Heart right ventricle (tissue), 16 donors: ENCODE data around the gene ITM2B. TPM values are rescaled to one million over a fixed set of nuclear protein-coding genes. Genes with fewer than 3 reads are reported as not detected.

Source experiments
- ATAC-seq, 8 donors: fragments of 200-7000 bp; cut with Tn5 transposase; one replicate each; pipeline ENCODE4 v1.9.1; 2020; ENCODE audit warnings: mild to moderate bottlenecking in 8 of 8, moderate library complexity in 8 of 8, moderate number of reproducible peaks in 1 of 8
- DNase-seq, 2 donors: peaks; one replicate each; pipeline ENCODE4 v3.0.0-alpha.2; 2020
- H3K27ac ChIP-seq, 10 donors: fragments of 200-600 bp; sonication (generic) in 2 of 10; one replicate each; pipeline versions ENCODE4 v1.5.0 to v1.8.0; 2020 to 2022; ENCODE audit warnings: mild to moderate bottlenecking in 3 of 10
- H3K27me3 ChIP-seq, 7 donors: fragments of 200-600 bp; one replicate each; pipeline ENCODE4 v1.8.0; 2021 to 2022; ENCODE audit warnings: mild to moderate bottlenecking in 2 of 7
- H3K36me3 ChIP-seq, 9 donors: fragments of 200-600 bp; sonication (generic) in 1 of 9; one replicate each; pipeline versions ENCODE4 v1.5.0 to v1.8.0; 2020 to 2022; ENCODE audit warnings: mild to moderate bottlenecking in 2 of 9
- H3K4me1 ChIP-seq, 9 donors: fragments of 200-600 bp; sonication (generic) in 1 of 9; one replicate each; pipeline versions ENCODE4 v1.5.0 to v1.8.0; 2020 to 2022; ENCODE audit warnings: mild to moderate bottlenecking in 4 of 9
- H3K4me3 ChIP-seq, 10 donors: fragments of 200-600 bp; sonication (generic) in 2 of 10; one replicate each; pipeline versions ENCODE4 v1.5.0 to v1.8.0; 2020 to 2022; ENCODE audit warnings: mild to moderate bottlenecking in 7 of 10, moderate library complexity in 2 of 10
- H3K9me3 ChIP-seq, 11 donors: fragments of 200-600 bp in 10 of 11; sonication (generic) in 2 of 11; one replicate each; pipeline versions ENCODE4 v1.5.0 to v1.8.0; 2013 to 2022; ENCODE audit warnings: mild to moderate bottlenecking in 2 of 11, control low read depth in 1 of 11, moderate library complexity in 1 of 11
- WGBS, 2 donors: extraction: QIAGEN DNeasy Blood & Tissue Kit; methylation state at CpG; one replicate each; pipeline ENCODE4 v1.1.7; 2013; ENCODE audit warnings: inconsistent platforms in 1 of 2; 5-methylcytosine and 5-hydroxymethylcytosine counted together
- intact Hi-C, 10 donors: fragments of 100-400 bp; cut with DNase I; formaldehyde crosslinking; loops; one replicate each; pipeline versions ENCODE4 v1.11.1 to v1.14.2; 2022
- polyA plus RNA-seq, 2 donors: library from polyadenylated mRNA; stranded (reverse); fragments of 200-250 nt; gene quantifications; one replicate each; pipeline ENCODE4 v1.2.3, GENCODE V29; 2013
- total RNA-seq, 10 donors: library from RNA; stranded (reverse); fragmentation: NEBNext Ultra II Directional in 3 of 10; extraction: Animal tissue kit (Norgen Biotek cat#: 25700) in 3 of 10; gene quantifications; one replicate each; pipeline versions ENCODE4 v1.2.1 to v1.2.4, GENCODE V29; 2021 to 2023
- TF ChIP-seq, protein P1 (sequence below), 9 donors: fragments of 200-600 bp; sonication (generic) in 2 of 9; IDR thresholded peaks; one replicate each; pipeline versions ENCODE4 v1.5.0 to v1.8.0; 2021 to 2022; ENCODE audit warnings: antibody characterized with exemption in 9 of 9, mild to moderate bottlenecking in 5 of 9, moderate library complexity in 1 of 9
- donor health status: Arrhythmogenic right ventricular cardiomyopathy.
- donor health status: ischemic (EF 13 %, LVEDD 7.1; RV severe dilation, severe dysfunction).
- donor health status: healthy with polysubstance abuse.
- donor health status: DM: no; HTN: yes; CAD: no.
- donor health status: DM: no; HTN: no; CAD: no.
- donor health status: ischemic (EF 25% LVEDD 6.9; RV normal size, moderate dysfunction).
- donor health status: ischemic (EF 25% LVEDD 5.7; RV mildly dilated, moderate dysfunction).
- donor health status: healthy.
- donor health status: DM: yes; HTN: yes; CAD: no.
- donor health status: Ischemic cardiomyopathy.
- donor health status: ischemic (EF 35%, LVEDD 5.7; RV mildly dilated, moderate dysfunction).
- donor health status: nonischemic (EF 11% LVEDD 7.7; RV severe dilation, severe dysfunction).
- donor health status: DM: yes; HTN: yes; CAD: no.
- donor health status: PGD.
- donor health status: ischemic (EF 29% LVEDD 5.4; RV normal size, mild dysfunction).
- donor health status: nonischemic (EF 23%, LVEDD 6.1; RV moderate dilation, normal function).

The ITM2B gene
- total and polyA plus RNA-seq, 12 donors = 272 to 636 (median 507) TPM

DNA sequence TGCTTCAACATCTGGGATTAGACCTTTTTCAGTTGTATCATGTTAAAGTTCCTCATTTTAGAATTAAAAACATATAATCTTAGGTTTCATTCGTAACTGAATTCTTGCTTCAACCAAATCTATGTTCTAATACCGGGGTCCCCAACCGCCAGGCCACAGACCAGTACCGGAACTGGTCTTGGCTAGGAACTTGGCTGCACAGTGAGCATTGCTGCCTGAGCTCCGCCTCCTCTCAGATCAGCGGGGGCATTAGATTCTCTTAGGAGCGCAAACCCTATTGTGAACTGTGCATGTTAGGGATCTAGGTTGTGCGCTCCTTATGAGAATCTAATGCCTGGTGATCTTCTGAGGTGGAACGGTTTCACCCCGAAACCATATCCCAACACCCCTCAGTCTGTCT lies 19.2 kb downstream of the ITM2B start:
- WGBS, 2 donors = 82 to 87% methylated on average over 10 of the region's 10 CpGs
- peaks cover 0 to 64% (median 22%) of the 10 kb centered on the region in 9 donors for H3K36me3 ChIP-seq
- ATAC-seq (peak in 5 of 8 donors; percentile 41 to 57 (median 50)), DNase-seq (no peak)
- H3K9me3 ChIP-seq = no peaks in the 10 kb centered on the region
- no peaks in the 10 kb centered on the region for H3K27me3 ChIP-seq
- peak overlapping the region in 8 of 10 donors; percentile 11 to 55 (median 30) for H3K27ac ChIP-seq
- intact Hi-C loops = loop anchor here in 1 of 10 donors (5.0 kb wide), 1 partner anchor 50 kb away; the partner anchor contains the start of gene RB1
- TF ChIP-seq, protein P1, sequence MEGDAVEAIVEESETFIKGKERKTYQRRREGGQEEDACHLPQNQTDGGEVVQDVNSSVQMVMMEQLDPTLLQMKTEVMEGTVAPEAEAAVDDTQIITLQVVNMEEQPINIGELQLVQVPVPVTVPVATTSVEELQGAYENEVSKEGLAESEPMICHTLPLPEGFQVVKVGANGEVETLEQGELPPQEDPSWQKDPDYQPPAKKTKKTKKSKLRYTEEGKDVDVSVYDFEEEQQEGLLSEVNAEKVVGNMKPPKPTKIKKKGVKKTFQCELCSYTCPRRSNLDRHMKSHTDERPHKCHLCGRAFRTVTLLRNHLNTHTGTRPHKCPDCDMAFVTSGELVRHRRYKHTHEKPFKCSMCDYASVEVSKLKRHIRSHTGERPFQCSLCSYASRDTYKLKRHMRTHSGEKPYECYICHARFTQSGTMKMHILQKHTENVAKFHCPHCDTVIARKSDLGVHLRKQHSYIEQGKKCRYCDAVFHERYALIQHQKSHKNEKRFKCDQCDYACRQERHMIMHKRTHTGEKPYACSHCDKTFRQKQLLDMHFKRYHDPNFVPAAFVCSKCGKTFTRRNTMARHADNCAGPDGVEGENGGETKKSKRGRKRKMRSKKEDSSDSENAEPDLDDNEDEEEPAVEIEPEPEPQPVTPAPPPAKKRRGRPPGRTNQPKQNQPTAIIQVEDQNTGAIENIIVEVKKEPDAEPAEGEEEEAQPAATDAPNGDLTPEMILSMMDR (IDR thresholded peaks at IDR 0.05) = no peak
- H3K4me3 ChIP-seq = no peak overlapping the region
- H3K4me1 ChIP-seq = peaks cover 6 to 95% (median 81%) of the 10 kb centered on the region in 9 donors

DNA sequence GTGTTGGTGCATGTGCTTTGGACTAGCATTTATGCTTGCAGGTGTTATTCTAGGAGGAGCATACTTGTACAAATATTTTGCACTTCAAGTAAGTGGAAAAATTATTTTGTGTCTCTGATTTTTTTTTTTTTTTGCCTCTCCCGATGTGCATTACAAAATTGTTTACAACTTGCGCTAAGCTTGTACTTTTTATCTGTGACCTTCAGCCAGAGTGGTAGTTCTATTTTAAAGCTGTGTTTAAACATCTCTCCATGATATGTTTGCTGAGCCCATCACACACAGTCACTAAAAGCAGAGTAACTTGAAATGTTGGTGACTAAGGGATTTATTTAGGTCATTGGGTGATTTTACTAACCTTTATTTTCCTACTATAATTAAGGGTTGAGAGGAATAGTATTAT lies 20.8 kb downstream of the ITM2B start:
- peak in 6 of 8 donors; percentile 42 to 68 (median 64) for ATAC-seq

DNA sequence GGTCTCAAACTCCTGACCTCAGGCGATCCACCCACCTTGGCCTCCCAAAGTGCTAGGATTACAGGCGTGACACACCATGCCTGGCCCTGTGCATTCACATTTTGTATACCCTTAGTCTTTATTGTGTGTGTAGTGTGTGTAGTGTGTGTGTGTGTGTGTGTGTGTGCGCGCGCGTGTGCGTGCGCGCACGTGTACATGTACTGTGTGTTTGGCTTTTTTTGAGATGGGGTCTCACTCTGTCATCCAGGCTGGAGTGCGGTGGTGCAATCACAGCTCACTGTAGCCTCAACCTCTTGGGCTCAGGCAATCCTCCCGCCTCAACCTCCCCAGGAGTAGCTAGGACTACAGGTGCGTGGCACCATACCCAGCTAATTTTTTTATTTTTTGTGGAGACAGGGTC lies 22.1 kb downstream of the ITM2B start:
- DNase-seq (no peak), ATAC-seq (peak in 1 of 8 donors; percentile 56)
- Histone ChIP-seq H3K27ac (peak overlapping the region in 6 of 10 donors; percentile 18 to 72 (median 48)), H3K4me1 (peaks cover 6 to 78% (median 56%) of the 10 kb centered on the region in 9 donors), H3K27me3 (no peaks in the 10 kb centered on the region), H3K36me3 (peaks cover 0 to 83% (median 44%) of the 10 kb centered on the region in 9 donors), H3K9me3 (no peaks in the 10 kb centered on the region), H3K4me3 (no peak overlapping the region)
- TF ChIP-seq, protein P1 (IDR thresholded peaks at IDR 0.05) = no peak
- WGBS, 2 donors = 93 to 96% methylated on average over 13 of the region's 13 CpGs
- intact Hi-C loops = no loop called here

More for the DNA sequence above, 20.8 kb downstream of the ITM2B start:
- DNase-seq = no peak
- H3K4me3 ChIP-seq = no peak overlapping the region
- WGBS, 2 donors = 30 to 53% methylated on average over 2 of the region's 2 CpGs
- peaks cover 0 to 73% (median 38%) of the 10 kb centered on the region in 9 donors for H3K36me3 ChIP-seq
- TF ChIP-seq, protein P1 (IDR thresholded peaks at IDR 0.05) = no peak
- no peaks in the 10 kb centered on the region for H3K9me3 ChIP-seq
- H3K4me1 ChIP-seq = peaks cover 6 to 91% (median 66%) of the 10 kb centered on the region in 9 donors
- peak overlapping the region; percentile 6 to 72 (median 42) for H3K27ac ChIP-seq
- no peaks in the 10 kb centered on the region for H3K27me3 ChIP-seq
- intact Hi-C loops = loop anchor here in 1 of 10 donors (5.0 kb wide), 1 partner anchor 48 kb away; the partner anchor contains the start of gene RB1

DNA sequence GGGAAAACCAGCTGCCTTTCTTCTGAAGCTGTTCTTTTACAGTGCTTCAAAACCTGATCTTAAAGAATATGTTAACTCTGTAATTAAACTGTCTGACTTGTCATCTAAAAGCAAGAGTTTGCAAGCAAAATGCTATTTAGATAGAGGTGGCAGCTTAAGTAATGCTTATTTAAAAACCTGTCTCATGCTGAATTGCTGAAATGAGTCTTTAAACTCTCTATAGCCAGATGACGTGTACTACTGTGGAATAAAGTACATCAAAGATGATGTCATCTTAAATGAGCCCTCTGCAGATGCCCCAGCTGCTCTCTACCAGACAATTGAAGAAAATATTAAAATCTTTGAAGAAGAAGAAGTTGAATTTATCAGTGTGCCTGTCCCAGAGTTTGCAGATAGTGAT lies 22.9 kb downstream of the ITM2B start:
- WGBS, 2 donors = 15 to 37% methylated on average over 1 of the region's 1 CpG
- peaks cover 6 to 69% (median 48%) of the 10 kb centered on the region in 9 donors for H3K4me1 ChIP-seq
- H3K9me3 ChIP-seq = no peaks in the 10 kb centered on the region
- no peak overlapping the region for H3K4me3 ChIP-seq
- TF ChIP-seq, protein P1 (IDR thresholded peaks at IDR 0.05) = no peak
- intact Hi-C loops = no loop called here
- DNase-seq = no peak
- H3K27ac ChIP-seq = peak overlapping the region in 3 of 10 donors; percentile 8 to 43 (median 22)
- ATAC-seq = no peak
- H3K36me3 ChIP-seq = peaks cover 0 to 83% (median 51%) of the 10 kb centered on the region in 9 donors
- no peaks in the 10 kb centered on the region for H3K27me3 ChIP-seq
